PC-3 (cell line): ENCODE results near the gene ACTR1A. TPM values are rescaled to one million over a fixed set of nuclear protein-coding genes. Genes with fewer than 3 reads are reported as not detected.

Experiments
- ATAC-seq: fragments of 200-7000 bp; cut with Tn5 transposase; 2 replicates; pipeline ENCODE4 v1.9.1; 2020; ENCODE audit warnings: mild to moderate bottlenecking, moderate library complexity
- BruUV-seq: library from RNA; stranded (reverse); fragments of 400-500 nt; replicated peaks from 2 replicates; lab custom pipeline; 2021; lab: Mats Ljungman, UMichigan
- CTCF ChIA-PET: fragments of 300-600 bp; sonication (Branson Sonifier 250); formaldehyde crosslinking; loops from one replicate; lab custom pipeline; 2022; ENCODE audit warnings: antibody characterized with exemption; lab: Charles Lee
- POLR2A ChIA-PET: fragments of 300-600 bp; sonication (Branson Sonifier 250); formaldehyde crosslinking; loops from one replicate; lab custom pipeline; 2022; ENCODE audit warnings: antibody characterized with exemption; ENCODE audit not compliant: unreplicated experiment; lab: Charles Lee
- DNase-seq: peaks from one replicate; pipeline ENCODE4 v3.0.0-alpha.2; 2015
- H2AFZ ChIP-seq: fragments of 300-600 bp; sonication (generic); 2 replicates; pipeline ENCODE4 v1.6.0; 2016; ENCODE audit warnings: antibody characterized with exemption, low read length
- H3F3A ChIP-seq: fragments of 300-600 bp; sonication (generic); one replicate; pipeline ENCODE4 v1.6.0; 2017; ENCODE audit warnings: antibody characterized with exemption, low read length, control low read depth, mild to moderate bottlenecking; ENCODE audit not compliant: unreplicated experiment
- H3K27ac ChIP-seq: fragments of 300-600 bp; sonication (generic); 2 replicates; pipeline ENCODE4 v1.5.1; 2016; ENCODE audit warnings: mild to moderate bottlenecking, low read length
- H3K27me3 ChIP-seq: fragments of 300-600 bp; sonication (generic); 2 replicates; pipeline ENCODE4 v1.6.1; 2016; ENCODE audit warnings: low read length, mixed read lengths
- H3K36me3 ChIP-seq: fragments of 300-600 bp; sonication (generic); 2 replicates; pipeline ENCODE4 v1.6.1; 2016; ENCODE audit warnings: low read depth, mixed run types, low read length, mixed read lengths
- H3K4me1 ChIP-seq: fragments of 300-600 bp; sonication (generic); 2 replicates; pipeline ENCODE4 v1.5.1; 2016; ENCODE audit warnings: low read length; ENCODE audit not compliant: insufficient read depth
- H3K4me2 ChIP-seq: fragments of 300-600 bp; sonication (generic); 2 replicates; pipeline ENCODE4 v1.6.0; 2016; ENCODE audit warnings: low read length
- H3K4me3 ChIP-seq: fragments of 300-600 bp; sonication (generic); 2 replicates; pipeline ENCODE4 v1.5.1; 2016; ENCODE audit warnings: mild to moderate bottlenecking, low read length, mixed read lengths
- H3K79me2 ChIP-seq: fragments of 300-600 bp; sonication (generic); 2 replicates; pipeline ENCODE4 v1.6.1; 2017; ENCODE audit warnings: low read length, mixed read lengths
- H3K9ac ChIP-seq: fragments of 300-600 bp; sonication (generic); 2 replicates; pipeline ENCODE4 v1.6.0; 2016; ENCODE audit warnings: mild to moderate bottlenecking, low read length
- H3K9me2 ChIP-seq: fragments of 300-600 bp; sonication (generic); replicated peaks from 2 replicates; pipeline ENCODE4 v1.6.1; 2016; ENCODE audit warnings: mixed run types, low read length, mixed read lengths
- H3K9me3 ChIP-seq: fragments of 300-600 bp; sonication (generic); 2 replicates; pipeline ENCODE4 v1.6.1; 2016; ENCODE audit warnings: low read length, mixed read lengths
- H4K20me1 ChIP-seq: fragments of 300-600 bp; sonication (generic); 2 replicates; pipeline ENCODE4 v1.6.1; 2016; ENCODE audit warnings: low read length, mixed read lengths
- CTCF ChIP-seq: fragments of 300-600 bp; sonication (generic); conservative IDR thresholded peaks from 2 replicates; pipeline ENCODE4 v1.5.1; 2017; ENCODE audit warnings: antibody characterized with exemption, low read depth, mild to moderate bottlenecking, low read length
- EZH2 ChIP-seq: fragments of 300-600 bp; sonication (generic); IDR thresholded peaks from one replicate; pipeline ENCODE4 v1.6.1; 2017; ENCODE audit warnings: antibody characterized with exemption, mild to moderate bottlenecking, low read length; ENCODE audit not compliant: unreplicated experiment
- EZH2phosphoT487 ChIP-seq: fragments of 300-600 bp; sonication (generic); IDR thresholded peaks from 2 replicates; pipeline ENCODE4 v1.6.1; 2018; ENCODE audit warnings: mild to moderate bottlenecking, antibody characterized with exemption, low read length, borderline replicate concordance
- intact Hi-C: fragments of 100-400 bp; cut with micrococcal nuclease; formaldehyde crosslinking; loops from 2 replicates; pipeline ENCODE4 v1.9.0; 2023
- microRNA-seq: library from miRNA; unstranded; fragments of <30 nt; microRNA quantifications from one replicate; pipeline ENCODE4 v1.1.0, GENCODE V29; 2020; ENCODE audit not compliant: unreplicated experiment
- total RNA-seq: library from RNA; depleted of rRNA; stranded (reverse); fragments of >200 nt; gene quantifications from 2 replicates; pipeline ENCODE4 v1.2.3, GENCODE V29; 2014; rRNA removed

ACTR1A gene
- total RNA-seq, 1 experiment from 2014 or later, result 69.9 TPM

DNA sequence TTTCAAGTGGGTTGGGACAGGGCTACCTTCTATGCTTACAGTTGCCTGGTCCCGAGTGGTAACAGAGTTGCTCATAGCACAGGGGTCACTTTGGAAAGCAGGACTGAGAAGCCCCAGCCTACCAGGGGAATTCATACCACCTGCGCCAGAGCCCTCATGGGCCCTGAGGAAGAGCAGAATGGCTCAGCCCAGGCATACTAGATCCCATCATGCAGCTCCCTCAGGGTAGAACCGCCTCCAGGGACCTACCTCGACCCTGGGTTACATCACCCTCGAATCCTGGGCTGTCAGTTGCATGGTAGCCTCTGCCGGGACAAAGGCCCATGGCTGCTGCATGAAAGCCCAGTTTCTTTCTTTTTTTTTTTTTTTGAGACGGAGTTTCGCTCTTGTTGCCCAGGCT lies 73.0 kb downstream of the ACTR1A start:
- Histone ChIP-seq H3K4me3 (no peak overlapping the region), H3K79me2 (peaks cover 11% of the 10 kb centered on the region; the same call in 1 of the 2 replicates), H3K4me2 (no peak overlapping the region), H3K9ac (no peak overlapping the region), H3F3A (no peaks in the 10 kb centered on the region), H3K4me1 (peaks cover 5% of the 10 kb centered on the region; the same call in 1 of the 2 replicates), H2AFZ (no peak overlapping the region), H3K27me3 (no peaks in the 10 kb centered on the region), H3K9me2 (no peaks in the 10 kb centered on the region), H4K20me1 (no peaks in the 10 kb centered on the region), H3K9me3 (no peaks in the 10 kb centered on the region), H3K27ac (no peak overlapping the region), H3K36me3 (no peaks in the 10 kb centered on the region)
- DNase-seq (no peak), ATAC-seq (no peak)
- POLR2A ChIA-PET, result no interaction called here
- CTCF ChIA-PET, result no interaction called here
- intact Hi-C loops, result no loop called here
- BruUV-seq, result no TSS peak
- TF ChIP-seq EZH2, result no peak
- TF ChIP-seq EZH2phosphoT487, result no peak
- TF ChIP-seq CTCF, result no peak

Small RNA genes within 50 kb of the gene (microRNA-seq; reads per million reads assigned to microRNA genes)
- gene MIR146B, result 61.9 reads per million, percentile 58 among the genes with 10 or more reads in this experiment

Other genes with a start within 250 kb of the ACTR1A start
- gene NFKB2, start 107.0 kb downstream of the ACTR1A start, total RNA-seq, result 45.0 and 71.1 TPM in 2 replicates
- gene PSD, start 83.9 kb downstream of the ACTR1A start, total RNA-seq, result 0.22 and 0.23 TPM in 2 replicates
- gene FBXL15, start 81.9 kb downstream of the ACTR1A start, total RNA-seq, result 10.1 and 12.7 TPM in 2 replicates
- gene CUEDC2, start 70.1 kb downstream of the ACTR1A start, total RNA-seq, result 50.6 and 51.4 TPM in 2 replicates
- 1.6 and 1.9 TPM in 2 replicates for gene C10orf95, start 51.2 kb downstream of the ACTR1A start, total RNA-seq
- gene SUFU, start 1.3 kb upstream of the ACTR1A start, total RNA-seq, result 2.7 and 4.4 TPM in 2 replicates
- 61.4 and 103 TPM in 2 replicates for gene TRIM8, start 141.8 kb upstream of the ACTR1A start, total RNA-seq
- gene ARL3, start 211.7 kb upstream of the ACTR1A start, total RNA-seq, result 2.5 and 2.8 TPM in 2 replicates
- gene SFXN2, start 211.9 kb upstream of the ACTR1A start, total RNA-seq, result 7.5 and 10.3 TPM in 2 replicates
- 23.8 and 24.6 TPM in 2 replicates for gene WBP1L, start 241.2 kb upstream of the ACTR1A start, total RNA-seq